ENCODE results near the gene KLRC4.
"Not testable (repeated sequence)": the region's sequence is repeated elsewhere in the genome, so short reads cannot be mapped to it uniquely, and the experiment has no call there.

DNA sequence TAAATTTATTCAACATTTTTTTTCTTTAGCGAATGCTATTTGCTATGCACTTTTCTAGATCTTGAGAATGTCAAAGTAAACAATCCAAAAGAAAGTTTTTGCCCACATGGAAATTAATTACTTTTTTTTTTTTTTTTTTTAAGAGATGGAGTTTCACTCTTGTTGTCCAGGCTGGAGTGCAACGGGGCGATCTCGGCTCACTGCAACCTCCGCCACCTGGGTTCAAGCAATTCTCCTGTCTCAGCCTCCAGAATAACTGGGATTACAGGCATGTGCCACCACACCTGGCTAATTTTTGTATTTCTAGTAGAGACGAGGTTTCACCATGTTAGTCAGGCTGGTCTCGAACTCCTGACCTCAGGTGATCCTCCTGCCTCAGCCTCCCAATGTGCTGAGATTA, 18.6 kb downstream of the KLRC4 start:
- TF ChIP-seq, protein P1, sequence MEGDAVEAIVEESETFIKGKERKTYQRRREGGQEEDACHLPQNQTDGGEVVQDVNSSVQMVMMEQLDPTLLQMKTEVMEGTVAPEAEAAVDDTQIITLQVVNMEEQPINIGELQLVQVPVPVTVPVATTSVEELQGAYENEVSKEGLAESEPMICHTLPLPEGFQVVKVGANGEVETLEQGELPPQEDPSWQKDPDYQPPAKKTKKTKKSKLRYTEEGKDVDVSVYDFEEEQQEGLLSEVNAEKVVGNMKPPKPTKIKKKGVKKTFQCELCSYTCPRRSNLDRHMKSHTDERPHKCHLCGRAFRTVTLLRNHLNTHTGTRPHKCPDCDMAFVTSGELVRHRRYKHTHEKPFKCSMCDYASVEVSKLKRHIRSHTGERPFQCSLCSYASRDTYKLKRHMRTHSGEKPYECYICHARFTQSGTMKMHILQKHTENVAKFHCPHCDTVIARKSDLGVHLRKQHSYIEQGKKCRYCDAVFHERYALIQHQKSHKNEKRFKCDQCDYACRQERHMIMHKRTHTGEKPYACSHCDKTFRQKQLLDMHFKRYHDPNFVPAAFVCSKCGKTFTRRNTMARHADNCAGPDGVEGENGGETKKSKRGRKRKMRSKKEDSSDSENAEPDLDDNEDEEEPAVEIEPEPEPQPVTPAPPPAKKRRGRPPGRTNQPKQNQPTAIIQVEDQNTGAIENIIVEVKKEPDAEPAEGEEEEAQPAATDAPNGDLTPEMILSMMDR (IDR thresholded peaks at IDR 0.05; ENCODE audit: poor library complexity, severe bottlenecking) = not testable (repeated sequence)
- TF ChIP-seq REST (IDR thresholded peaks at IDR 0.05; ENCODE audit: borderline replicate concordance); EZH2 (IDR thresholded peaks at IDR 0.05; ENCODE audit: borderline replicate concordance, insufficient read depth, low read length, poor library complexity, severe bottlenecking); POLR2AphosphoS5 (IDR thresholded peaks at IDR 0.05); MXI1 (conservative IDR thresholded peaks at IDR 0.05; ENCODE audit: poor library complexity, severe bottlenecking); RAD21 (conservative IDR thresholded peaks at IDR 0.05); TAF1 (IDR thresholded peaks at IDR 0.05; ENCODE audit: low read depth); EP300 (conservative IDR thresholded peaks at IDR 0.05; ENCODE audit: poor library complexity, severe bottlenecking); SMC3 (conservative IDR thresholded peaks at IDR 0.05; ENCODE audit: poor library complexity): not testable (repeated sequence)
